SJCRH30 (cell line): ENCODE results near the gene STAC. TPM values are rescaled to one million over a fixed set of nuclear protein-coding genes. Genes with fewer than 3 reads are reported as not detected.
"Not testable (repeated sequence)": the region's sequence is repeated elsewhere in the genome, so short reads cannot be mapped to it uniquely, and the experiment has no call there.

Experiments used
- DNase-seq, 2 experiments: peaks; one replicate each; pipeline ENCODE4 v3.0.0-alpha.2; 2015 to 2020
- H3K27ac ChIP-seq: fragments of 250-450 bp; sonication (Bioruptor Pico); 2 replicates; pipeline ENCODE4 v1.5.1; 2020; ENCODE audit warnings: mild to moderate bottlenecking, moderate library complexity
- H3K27me3 ChIP-seq: fragments of 250-450 bp; sonication (Bioruptor Pico); 2 replicates; pipeline ENCODE4 v1.5.1; 2020; ENCODE audit warnings: mild to moderate bottlenecking, moderate library complexity
- H3K36me3 ChIP-seq: fragments of 250-450 bp; sonication (Bioruptor Pico); 2 replicates; pipeline ENCODE4 v1.5.1; 2020; ENCODE audit warnings: mild to moderate bottlenecking, moderate library complexity
- H3K4me1 ChIP-seq: fragments of 250-450 bp; sonication (Bioruptor Pico); 2 replicates; pipeline ENCODE4 v1.5.1; 2020; ENCODE audit warnings: mild to moderate bottlenecking, moderate library complexity
- H3K4me3 ChIP-seq: fragments of 250-450 bp; sonication (Bioruptor Pico); 2 replicates; pipeline ENCODE4 v1.5.1; 2020; ENCODE audit warnings: mild to moderate bottlenecking, moderate library complexity
- H3K9me3 ChIP-seq: fragments of 250-450 bp; sonication (Bioruptor Pico); replicated peaks from 2 replicates; pipeline ENCODE4 v1.5.1; 2020; ENCODE audit warnings: mild to moderate bottlenecking, moderate library complexity
- total RNA-seq: library from RNA; depleted of rRNA; stranded (reverse); fragments of >200 nt; shearing (Covaris generic); gene quantifications from 2 replicates; pipeline ENCODE4 v1.2.3, GENCODE V29; 2014

The STAC gene
- total RNA-seq, 1 experiment from 2014 or later = not detected

- H3K9me3 ChIP-seq = no peaks in the 10 kb centered on the region
- no peaks in the 10 kb centered on the region for H3K27me3 ChIP-seq
- H3K4me3 ChIP-seq = no peak overlapping the region
- no peaks in the 10 kb centered on the region for H3K36me3 ChIP-seq
- no peaks in the 10 kb centered on the region for H3K4me1 ChIP-seq
- no peak for DNase-seq
- H3K27ac ChIP-seq = no peak overlapping the region
Observed at GRCh38 chr3:36548712-36549111, 168.4 kb downstream of the STAC start.

- Histone ChIP-seq H3K27me3 (no peaks in the 10 kb centered on the region), H3K9me3 (no peaks in the 10 kb centered on the region), H3K4me3 (no peak overlapping the region), H3K27ac (no peak overlapping the region), H3K4me1 (no peaks in the 10 kb centered on the region), H3K36me3 (no peaks in the 10 kb centered on the region)
- no peak for DNase-seq
Observed at GRCh38 chr3:36557021-36557707, 176.9 kb downstream of the STAC start.

- no peak for DNase-seq
- no peaks in the 10 kb centered on the region for H3K27me3 ChIP-seq
- no peaks in the 10 kb centered on the region for H3K4me1 ChIP-seq
- no peak overlapping the region for H3K27ac ChIP-seq
- no peaks in the 10 kb centered on the region for H3K36me3 ChIP-seq
- no peak overlapping the region for H3K4me3 ChIP-seq
- H3K9me3 ChIP-seq = no peaks in the 10 kb centered on the region
Observed at GRCh38 chr3:36557708-36558421, 177.6 kb downstream of the STAC start.

- Histone ChIP-seq H3K27ac (no peak overlapping the region), H3K9me3 (no peaks in the 10 kb centered on the region), H3K4me1 (no peaks in the 10 kb centered on the region), H3K27me3 (no peaks in the 10 kb centered on the region), H3K36me3 (no peaks in the 10 kb centered on the region), H3K4me3 (no peak overlapping the region)
- no peak for DNase-seq
Observed at GRCh38 chr3:36558961-36559360, 178.7 kb downstream of the STAC start.

GRCh38 chr3:36560685-36561084 lies 180.4 kb downstream of the STAC start:
- H3K4me1 ChIP-seq = no peaks in the 10 kb centered on the region
- no peak overlapping the region for H3K4me3 ChIP-seq
- H3K9me3 ChIP-seq = no peaks in the 10 kb centered on the region
- DNase-seq = no peak
- no peak overlapping the region for H3K27ac ChIP-seq
- no peaks in the 10 kb centered on the region for H3K36me3 ChIP-seq
- H3K27me3 ChIP-seq = no peaks in the 10 kb centered on the region

GRCh38 chr3:36561601-36562000 lies 181.3 kb downstream of the STAC start:
- Histone ChIP-seq H3K27me3 (no peaks in the 10 kb centered on the region), H3K4me3 (no peak overlapping the region), H3K9me3 (no peaks in the 10 kb centered on the region), H3K36me3 (no peaks in the 10 kb centered on the region), H3K27ac (no peak overlapping the region), H3K4me1 (no peaks in the 10 kb centered on the region)
- DNase-seq = no peak

- H3K36me3 ChIP-seq = no peaks in the 10 kb centered on the region
- no peak overlapping the region for H3K27ac ChIP-seq
- H3K4me1 ChIP-seq = no peaks in the 10 kb centered on the region
- DNase-seq = no peak
- H3K27me3 ChIP-seq = no peaks in the 10 kb centered on the region
- no peak overlapping the region for H3K4me3 ChIP-seq
- no peaks in the 10 kb centered on the region for H3K9me3 ChIP-seq
Observed at GRCh38 chr3:36562945-36563344, 182.6 kb downstream of the STAC start.

GRCh38 chr3:36575241-36575640 lies 194.9 kb downstream of the STAC start:
- no peak overlapping the region for H3K4me3 ChIP-seq
- H3K4me1 ChIP-seq = no peaks in the 10 kb centered on the region
- no peaks in the 10 kb centered on the region for H3K36me3 ChIP-seq
- H3K9me3 ChIP-seq = no peaks in the 10 kb centered on the region
- no peak overlapping the region for H3K27ac ChIP-seq
- no peak for DNase-seq
- no peaks in the 10 kb centered on the region for H3K27me3 ChIP-seq

GRCh38 chr3:36578418-36578817 lies 198.1 kb downstream of the STAC start:
- not testable (repeated sequence) for H3K4me3 ChIP-seq, H3K9me3 ChIP-seq, DNase-seq, H3K4me1 ChIP-seq, H3K27ac ChIP-seq, H3K27me3 ChIP-seq, H3K36me3 ChIP-seq

GRCh38 chr3:36579746-36580145 lies 199.4 kb downstream of the STAC start:
- H3K9me3 ChIP-seq = no peaks in the 10 kb centered on the region
- H3K27ac ChIP-seq = no peak overlapping the region
- no peak overlapping the region for H3K4me3 ChIP-seq
- H3K36me3 ChIP-seq = no peaks in the 10 kb centered on the region
- DNase-seq = no peak
- no peaks in the 10 kb centered on the region for H3K27me3 ChIP-seq
- no peaks in the 10 kb centered on the region for H3K4me1 ChIP-seq

GRCh38 chr3:36580716-36581115 lies 200.4 kb downstream of the STAC start:
- Histone ChIP-seq H3K4me3 (no peak overlapping the region), H3K9me3 (no peaks in the 10 kb centered on the region), H3K36me3 (no peaks in the 10 kb centered on the region), H3K4me1 (no peaks in the 10 kb centered on the region), H3K27ac (no peak overlapping the region), H3K27me3 (no peaks in the 10 kb centered on the region)
- no peak for DNase-seq

GRCh38 chr3:36591959-36592358 lies 211.7 kb downstream of the STAC start:
- no peak for DNase-seq
- Histone ChIP-seq H3K27me3 (no peaks in the 10 kb centered on the region), H3K4me3 (no peak overlapping the region), H3K4me1 (no peaks in the 10 kb centered on the region), H3K36me3 (no peaks in the 10 kb centered on the region), H3K9me3 (no peaks in the 10 kb centered on the region), H3K27ac (no peak overlapping the region)

- Histone ChIP-seq H3K27ac (no peak overlapping the region), H3K36me3 (no peaks in the 10 kb centered on the region), H3K27me3 (no peaks in the 10 kb centered on the region), H3K4me1 (no peaks in the 10 kb centered on the region), H3K4me3 (no peak overlapping the region), H3K9me3 (no peaks in the 10 kb centered on the region)
- no peak for DNase-seq
Observed at GRCh38 chr3:36595511-36595910, 215.2 kb downstream of the STAC start.

GRCh38 chr3:36596419-36596818 lies 216.1 kb downstream of the STAC start:
- no peak overlapping the region for H3K4me3 ChIP-seq
- no peaks in the 10 kb centered on the region for H3K4me1 ChIP-seq
- H3K27me3 ChIP-seq = no peaks in the 10 kb centered on the region
- H3K36me3 ChIP-seq = no peaks in the 10 kb centered on the region
- no peak for DNase-seq
- no peaks in the 10 kb centered on the region for H3K9me3 ChIP-seq
- no peak overlapping the region for H3K27ac ChIP-seq

- Histone ChIP-seq H3K27ac (no peak overlapping the region), H3K9me3 (no peaks in the 10 kb centered on the region), H3K4me3 (no peak overlapping the region), H3K36me3 (no peaks in the 10 kb centered on the region), H3K27me3 (no peaks in the 10 kb centered on the region), H3K4me1 (no peaks in the 10 kb centered on the region)
- no peak for DNase-seq
Observed at GRCh38 chr3:36597422-36597821, 217.1 kb downstream of the STAC start.
